K562 (cell line): Measurements from ENCODE around the gene GLMP. TPM values are rescaled to one million over a fixed set of nuclear protein-coding genes. Genes with fewer than 3 reads are reported as not detected.
A peak's percentile ranks its signal among the peaks of the same experiment; 100 is the strongest.

Experiments used
- CREBBP ChIP-seq: IDR thresholded peaks from one replicate; pipeline ENCODE4 v1.6.1; 2012; ENCODE audit warnings: low read depth, mild to moderate bottlenecking, control low read depth, inconsistent platforms, low read length
- FOXA1 ChIP-seq: fragments of 450-650 bp; IDR thresholded peaks from 2 replicates; pipeline ENCODE4 v1.6.1; 2016; ENCODE audit warnings: mild to moderate bottlenecking, borderline replicate concordance
- FUS ChIP-seq: fragments of 200-400 bp; formaldehyde crosslinking; optimal IDR thresholded peaks from 2 replicates; pipeline ENCODE3; 2017; ENCODE audit warnings: low read depth, low read length
- MECOM ChIP-seq: fragments of 250-450 bp; sonication (Bioruptor Pico); IDR thresholded peaks from 2 replicates; pipeline ENCODE4 v1.8.0; 2022; ENCODE audit warnings: inconsistent platforms
- POLR2H ChIP-seq: IDR thresholded peaks from 2 replicates; pipeline ENCODE4 v1.6.1; 2016; ENCODE audit warnings: missing genetic modification characterization, low read depth, mild to moderate bottlenecking, control low read depth, missing compliant biosample characterization, moderate library complexity
- RBM14 ChIP-seq: fragments of 200-400 bp; formaldehyde crosslinking; IDR thresholded peaks from 2 replicates; pipeline ENCODE4 v1.6.1; 2018; ENCODE audit warnings: low read depth, mild to moderate bottlenecking, low read length, moderate library complexity, borderline replicate concordance; ENCODE audit not compliant: insufficient read depth
- RBM15 ChIP-seq: fragments of 200-400 bp; formaldehyde crosslinking; IDR thresholded peaks from 2 replicates; pipeline ENCODE4 v1.6.1; 2018; ENCODE audit warnings: mild to moderate bottlenecking, low read length, moderate library complexity; ENCODE audit not compliant: insufficient read depth
- YY1 ChIP-seq, 3 experiments: IDR thresholded peaks; 2 replicates each; pipeline ENCODE4 v1.6.1; 2011; ENCODE audit warnings: low read length in 2 of 3, mild to moderate bottlenecking in 2 of 3, moderate library complexity in 2 of 3, borderline replicate concordance in 1 of 3, control low read depth in 1 of 3, low read depth in 1 of 3; ENCODE audit not compliant: insufficient read depth in 3 of 3, insufficient replicate concordance in 2 of 3, control insufficient read depth in 1 of 3, insufficient read length in 1 of 3; ENCODE audit errors: extremely low read depth in 1 of 3
- ZNF512 ChIP-seq: IDR thresholded peaks from 2 replicates; pipeline ENCODE4 v1.6.1; 2016; ENCODE audit warnings: missing genetic modification characterization, missing compliant biosample characterization
- ZNF589 ChIP-seq: fragments of 200-800 bp; sonication (Bioruptor generic); IDR thresholded peaks from 2 replicates; pipeline ENCODE4 v1.6.1; 2016; ENCODE audit warnings: low read depth, missing genetic modification characterization, missing compliant biosample characterization
- polyA plus RNA-seq, 8 experiments: library from polyadenylated mRNA; depleted of rRNA in 4 of 8; stranded (reverse) in 5 of 8; unstranded in 3 of 8; fragments of >200 nt; fragmentation: Nextera tagmentation in 2 of 8; fragmentation: Illumina TruSeq in 1 of 8; extraction: Ambion mirVana in 2 of 8; extraction: Trizol in 1 of 8; gene quantifications; 2 replicates each; pipeline versions ENCODE4 v1.2.1 to v1.2.3, GENCODE V29; 2011 to 2014; ENCODE audit warnings: inconsistent platforms in 1 of 8, missing spikeins in 1 of 8
- total RNA-seq, 7 experiments: library from RNA; depleted of rRNA in 6 of 7; stranded (reverse); fragments of >200 nt in 6 of 7; fragmentation: Illumina TruSeq in 2 of 7; extraction: Trizol in 2 of 7; gene quantifications; 2 replicates each; pipeline versions ENCODE4 v1.2.1 to v1.2.3, GENCODE V29; 2011 to 2021; ENCODE audit warnings: low replicate concordance in 1 of 7
- TF ChIP-seq, protein P1 (sequence below): fragments of 200-800 bp; sonication (Bioruptor generic); IDR thresholded peaks from 2 replicates; pipeline ENCODE4 v1.6.1; 2016; ENCODE audit warnings: missing genetic modification characterization, missing compliant biosample characterization

GLMP gene
- total and polyA plus RNA-seq, 9 of the 15 experiments (the other 6 are each of a cell fraction or from before 2014, with no cell fraction given), result 8.3 to 28.2 (median 22.4) TPM

- TF ChIP-seq RBM15, result no peak
- TF ChIP-seq, protein P1, sequence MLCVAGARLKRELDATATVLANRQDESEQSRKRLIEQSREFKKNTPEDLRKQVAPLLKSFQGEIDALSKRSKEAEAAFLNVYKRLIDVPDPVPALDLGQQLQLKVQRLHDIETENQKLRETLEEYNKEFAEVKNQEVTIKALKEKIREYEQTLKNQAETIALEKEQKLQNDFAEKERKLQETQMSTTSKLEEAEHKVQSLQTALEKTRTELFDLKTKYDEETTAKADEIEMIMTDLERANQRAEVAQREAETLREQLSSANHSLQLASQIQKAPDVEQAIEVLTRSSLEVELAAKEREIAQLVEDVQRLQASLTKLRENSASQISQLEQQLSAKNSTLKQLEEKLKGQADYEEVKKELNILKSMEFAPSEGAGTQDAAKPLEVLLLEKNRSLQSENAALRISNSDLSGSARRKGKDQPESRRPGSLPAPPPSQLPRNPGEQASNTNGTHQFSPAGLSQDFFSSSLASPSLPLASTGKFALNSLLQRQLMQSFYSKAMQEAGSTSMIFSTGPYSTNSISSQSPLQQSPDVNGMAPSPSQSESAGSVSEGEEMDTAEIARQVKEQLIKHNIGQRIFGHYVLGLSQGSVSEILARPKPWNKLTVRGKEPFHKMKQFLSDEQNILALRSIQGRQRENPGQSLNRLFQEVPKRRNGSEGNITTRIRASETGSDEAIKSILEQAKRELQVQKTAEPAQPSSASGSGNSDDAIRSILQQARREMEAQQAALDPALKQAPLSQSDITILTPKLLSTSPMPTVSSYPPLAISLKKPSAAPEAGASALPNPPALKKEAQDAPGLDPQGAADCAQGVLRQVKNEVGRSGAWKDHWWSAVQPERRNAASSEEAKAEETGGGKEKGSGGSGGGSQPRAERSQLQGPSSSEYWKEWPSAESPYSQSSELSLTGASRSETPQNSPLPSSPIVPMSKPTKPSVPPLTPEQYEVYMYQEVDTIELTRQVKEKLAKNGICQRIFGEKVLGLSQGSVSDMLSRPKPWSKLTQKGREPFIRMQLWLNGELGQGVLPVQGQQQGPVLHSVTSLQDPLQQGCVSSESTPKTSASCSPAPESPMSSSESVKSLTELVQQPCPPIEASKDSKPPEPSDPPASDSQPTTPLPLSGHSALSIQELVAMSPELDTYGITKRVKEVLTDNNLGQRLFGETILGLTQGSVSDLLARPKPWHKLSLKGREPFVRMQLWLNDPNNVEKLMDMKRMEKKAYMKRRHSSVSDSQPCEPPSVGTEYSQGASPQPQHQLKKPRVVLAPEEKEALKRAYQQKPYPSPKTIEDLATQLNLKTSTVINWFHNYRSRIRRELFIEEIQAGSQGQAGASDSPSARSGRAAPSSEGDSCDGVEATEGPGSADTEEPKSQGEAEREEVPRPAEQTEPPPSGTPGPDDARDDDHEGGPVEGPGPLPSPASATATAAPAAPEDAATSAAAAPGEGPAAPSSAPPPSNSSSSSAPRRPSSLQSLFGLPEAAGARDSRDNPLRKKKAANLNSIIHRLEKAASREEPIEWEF (CRISPR knock-in tag), result no peak
- no peak for TF ChIP-seq ZNF512
- no peak for TF ChIP-seq FOXA1
- no peak for TF ChIP-seq ZNF589
- TF ChIP-seq FUS, result no peak
- no peak for TF ChIP-seq CREBBP
- TF ChIP-seq MECOM (CRISPR knock-in tag), result no peak
- peak; percentile 92 for TF ChIP-seq POLR2H (tag)
- no peak for TF ChIP-seq RBM14
- TF ChIP-seq YY1 (IDR thresholded peaks at IDR 0.05; ENCODE audit: borderline replicate concordance in 1 of 3, control insufficient read depth in 1 of 3, extremely low read depth in 1 of 3, insufficient read depth in 3 of 3, insufficient read length in 1 of 3, insufficient replicate concordance in 2 of 3, low read depth in 1 of 3, low read length in 2 of 3), result peak; percentile 93 to 98 (median 98)
Observed at GRCh38 chr1:156282479-156283222, 12.8 kb downstream of the GLMP start, which contains the start of gene SMG5 (continued).
